Endodermal cell (in vitro differentiated cells): ENCODE results near the gene DRAXIN. TPM values are rescaled to one million over a fixed set of nuclear protein-coding genes. Genes with fewer than 3 reads are reported as not detected.

Source experiments
- DNase-seq: peaks from one replicate; pipeline ENCODE4 v3.0.0-alpha.2; 2017
- H3K27ac ChIP-seq: 2 replicates; pipeline ENCODE4 v1.5.1; 2013; ENCODE audit warnings: mild to moderate bottlenecking, low read depth, low read length, moderate library complexity
- H3K27me3 ChIP-seq: 2 replicates; pipeline ENCODE4 v1.6.1; 2013; ENCODE audit warnings: mild to moderate bottlenecking, low read length, moderate library complexity; ENCODE audit not compliant: insufficient read depth, control insufficient read depth, poor library complexity, severe bottlenecking
- H3K36me3 ChIP-seq: 2 replicates; pipeline ENCODE4 v1.7.0; 2013; ENCODE audit warnings: mild to moderate bottlenecking, low read length, moderate library complexity; ENCODE audit not compliant: control insufficient read depth, insufficient read depth
- H3K4me1 ChIP-seq: one replicate; pipeline ENCODE4 v1.7.0; 2013; ENCODE audit warnings: low read length; ENCODE audit not compliant: control insufficient read depth, insufficient read depth
- H3K4me3 ChIP-seq: 2 replicates; pipeline ENCODE4 v1.5.1; 2013; ENCODE audit warnings: mild to moderate bottlenecking, low read length, moderate library complexity
- H3K9ac ChIP-seq: 2 replicates; pipeline ENCODE4 v1.6.1; 2013; ENCODE audit warnings: mild to moderate bottlenecking, low read length, moderate library complexity; ENCODE audit not compliant: poor library complexity, severe bottlenecking; ENCODE audit errors: extremely low read depth
- H3K9me3 ChIP-seq: 2 replicates; pipeline ENCODE4 v1.6.1; 2013; ENCODE audit warnings: mild to moderate bottlenecking, low read length, moderate library complexity; ENCODE audit not compliant: control insufficient read depth
- H3K27ac Mint-ChIP-seq: 2 replicates; pipeline ENCODE4 v1.8.0; 2020; ENCODE audit warnings: mixed read lengths
- H3K27me3 Mint-ChIP-seq: 2 replicates; pipeline ENCODE4 v1.8.0; 2021; ENCODE audit warnings: mild to moderate bottlenecking, mixed read lengths; ENCODE audit not compliant: insufficient read depth
- H3K36me3 Mint-ChIP-seq: 2 replicates; pipeline ENCODE4 v1.8.0; 2020; ENCODE audit warnings: low read depth, mixed read lengths
- H3K4me1 Mint-ChIP-seq: 2 replicates; pipeline ENCODE4 v1.8.0; 2020; ENCODE audit warnings: mixed read lengths
- H3K4me3 Mint-ChIP-seq: 2 replicates; pipeline ENCODE4 v1.8.0; 2020; ENCODE audit warnings: mild to moderate bottlenecking, moderate library complexity, mixed read lengths
- H3K9me3 Mint-ChIP-seq: 2 replicates; pipeline ENCODE4 v1.8.0; 2020; ENCODE audit warnings: mild to moderate bottlenecking, mixed read lengths
- CTCF ChIP-seq: fragments of 200-600 bp; sonication (generic); conservative IDR thresholded peaks from 2 replicates; pipeline ENCODE4 v1.5.0; 2021; ENCODE audit warnings: antibody characterized with exemption, mild to moderate bottlenecking
- WGBS, 2 experiments: methylation state at CpG; one replicate each; pipeline versions ENCODE4 v1.1.5 to v1.1.7; 2013; ENCODE audit warnings: missing lambda C conversion rate in 2 of 2, mixed read lengths in 1 of 2; ENCODE audit not compliant: insufficient coverage in 1 of 2, insufficient read length in 1 of 2; 5-methylcytosine and 5-hydroxymethylcytosine counted together
- total RNA-seq, 2 donors: library from RNA; stranded (reverse); fragmentation: NEBNext Ultra II Directional in 1 of 2; extraction: Animal tissue kit (Norgen Biotek cat#: 25700) in 1 of 2; gene quantifications; 2 replicates in 1 of 2; 3 replicates in 1 of 2; pipeline ENCODE4 v1.2.1, GENCODE V29; 2021

The DRAXIN gene
- total RNA-seq, 2 donors from 2014 or later, result 5.4 to 6.0 TPM

- Mint-ChIP-seq H3K4me1 (peaks cover 7% of the 10 kb centered on the region), H3K27me3 (peaks cover 57% of the 10 kb centered on the region), H3K27ac (no peak overlapping the region), H3K9me3 (no peaks in the 10 kb centered on the region), H3K36me3 (no peaks in the 10 kb centered on the region), H3K4me3 (no peak overlapping the region)
- 81 to 89% methylated on average over 3 to 6 of the region's 6 CpGs for WGBS, 2 experiments
- no peaks in the 10 kb centered on the region for H3K9me3 ChIP-seq
- no peak overlapping the region for H3K4me3 ChIP-seq
- no peak overlapping the region for H3K9ac ChIP-seq
- H3K4me1 ChIP-seq, result no peaks in the 10 kb centered on the region
- peaks cover 15% of the 10 kb centered on the region for H3K27me3 ChIP-seq
- DNase-seq, result no peak
- no peak for TF ChIP-seq CTCF
- no peak overlapping the region for H3K27ac ChIP-seq
- H3K36me3 ChIP-seq, result no peaks in the 10 kb centered on the region
These were observed 69.8 kb downstream of the DRAXIN start for GRCh38 chr1:11761285-11761684.

GRCh38 chr1:11761988-11762406 lies 70.5 kb downstream of the DRAXIN start, which contains the start of gene C1orf167:
TSS of gene C1orf167 (plus strand) at chr1:11762193. CDS start at chr1:11764401, 2,208 bp downstream.
- H3K27ac Mint-ChIP-seq, result peak within 1 kb of the TSS; percentile 54
- peaks cover 54% of the 10 kb centered on the region for H3K27me3 Mint-ChIP-seq
- WGBS, 2 experiments, result 9 to 10% methylated on average over 10 to 29 of the region's 29 CpGs
- Histone ChIP-seq H3K4me3 (no peak within 1 kb of the TSS), H3K27me3 (peaks cover 15% of the 10 kb centered on the region), H3K36me3 (no peaks in the 10 kb centered on the region), H3K27ac (no peak within 1 kb of the TSS), H3K9ac (no peak within 1 kb of the TSS), H3K4me1 (no peaks in the 10 kb centered on the region), H3K9me3 (no peaks in the 10 kb centered on the region)
- no peak for TF ChIP-seq CTCF
- H3K36me3 Mint-ChIP-seq, result no peaks in the 10 kb centered on the region
- H3K4me1 Mint-ChIP-seq, result peaks cover 7% of the 10 kb centered on the region
- peak; percentile 85 for DNase-seq
- peak within 1 kb of the TSS; percentile 41 for H3K4me3 Mint-ChIP-seq
- H3K9me3 Mint-ChIP-seq, result no peaks in the 10 kb centered on the region

GRCh38 chr1:11764115-11764514 lies 72.6 kb downstream of the DRAXIN start:
- WGBS, 2 experiments, result 96% methylated on average over 3 of the region's 3 CpGs
- Histone ChIP-seq H3K27me3 (peaks cover 15% of the 10 kb centered on the region), H3K27ac (no peak overlapping the region), H3K9ac (no peak overlapping the region), H3K36me3 (no peaks in the 10 kb centered on the region), H3K9me3 (no peaks in the 10 kb centered on the region), H3K4me3 (no peak overlapping the region), H3K4me1 (no peaks in the 10 kb centered on the region)
- no peaks in the 10 kb centered on the region for H3K9me3 Mint-ChIP-seq
- TF ChIP-seq CTCF, result no peak
- no peaks in the 10 kb centered on the region for H3K36me3 Mint-ChIP-seq
- H3K27me3 Mint-ChIP-seq, result peaks cover 49% of the 10 kb centered on the region
- H3K4me1 Mint-ChIP-seq, result peaks cover 7% of the 10 kb centered on the region
- no peak overlapping the region for H3K4me3 Mint-ChIP-seq
- no peak overlapping the region for H3K27ac Mint-ChIP-seq
- DNase-seq, result no peak
